RWPE2 (cell line): ENCODE results near the gene DCP1B.

ENCODE experiments used
- ATAC-seq: fragments of 200-7000 bp; cut with Tn5 transposase; 3 replicates; pipeline ENCODE4 v1.9.1; 2021; ENCODE audit warnings: low read depth
- DNase-seq: peaks from one replicate; pipeline ENCODE4 v3.0.0-alpha.2; 2020; ENCODE audit warnings: low spot score
- H3K27ac ChIP-seq: fragments of 450-650 bp; 2 replicates; pipeline ENCODE4 v1.5.1; 2017; ENCODE audit warnings: mild to moderate bottlenecking; ENCODE audit not compliant: poor library complexity, severe bottlenecking
- H3K27me3 ChIP-seq: fragments of 250-450 bp; sonication (Bioruptor Pico); 2 replicates; pipeline ENCODE4 v1.5.1; 2021; ENCODE audit warnings: mild to moderate bottlenecking, moderate library complexity; ENCODE audit not compliant: insufficient read depth, poor library complexity, severe bottlenecking
- H3K36me3 ChIP-seq: fragments of 250-450 bp; sonication (Bioruptor Pico); 2 replicates; pipeline ENCODE4 v1.5.1; 2020; ENCODE audit warnings: low read depth, mild to moderate bottlenecking, moderate library complexity
- H3K4me1 ChIP-seq: fragments of 250-450 bp; sonication (Bioruptor Pico); 2 replicates; pipeline ENCODE4 v1.5.1; 2021; ENCODE audit warnings: mild to moderate bottlenecking, moderate library complexity; ENCODE audit not compliant: insufficient read depth, poor library complexity, severe bottlenecking
- H3K4me3 ChIP-seq: fragments of 250-450 bp; sonication (Bioruptor Pico); 2 replicates; pipeline ENCODE4 v1.5.1; 2021; ENCODE audit warnings: mild to moderate bottlenecking, moderate library complexity; ENCODE audit not compliant: severe bottlenecking
- H3K9me3 ChIP-seq: fragments of 250-450 bp; sonication (Bioruptor Pico); 2 replicates; pipeline ENCODE4 v1.5.1; 2021; ENCODE audit warnings: mild to moderate bottlenecking, moderate library complexity; ENCODE audit not compliant: severe bottlenecking
- TF ChIP-seq, protein P1 (sequence below): fragments of 450-650 bp; IDR thresholded peaks from one replicate; pipeline ENCODE4 v1.5.1; 2017; ENCODE audit warnings: mild to moderate bottlenecking, moderate library complexity; ENCODE audit not compliant: poor library complexity, severe bottlenecking

DCP1B gene

GRCh38 chr12:1966561-1967226, 37.6 kb downstream of the DCP1B start:
- Histone ChIP-seq H3K9me3 (no peaks in the 10 kb centered on the region), H3K27me3 (no peaks in the 10 kb centered on the region), H3K36me3 (peaks cover 21% of the 10 kb centered on the region), H3K4me3 (no peak overlapping the region), H3K4me1 (no peaks in the 10 kb centered on the region), H3K27ac (no peak overlapping the region)
- ATAC-seq: no peak
- TF ChIP-seq, protein P1, sequence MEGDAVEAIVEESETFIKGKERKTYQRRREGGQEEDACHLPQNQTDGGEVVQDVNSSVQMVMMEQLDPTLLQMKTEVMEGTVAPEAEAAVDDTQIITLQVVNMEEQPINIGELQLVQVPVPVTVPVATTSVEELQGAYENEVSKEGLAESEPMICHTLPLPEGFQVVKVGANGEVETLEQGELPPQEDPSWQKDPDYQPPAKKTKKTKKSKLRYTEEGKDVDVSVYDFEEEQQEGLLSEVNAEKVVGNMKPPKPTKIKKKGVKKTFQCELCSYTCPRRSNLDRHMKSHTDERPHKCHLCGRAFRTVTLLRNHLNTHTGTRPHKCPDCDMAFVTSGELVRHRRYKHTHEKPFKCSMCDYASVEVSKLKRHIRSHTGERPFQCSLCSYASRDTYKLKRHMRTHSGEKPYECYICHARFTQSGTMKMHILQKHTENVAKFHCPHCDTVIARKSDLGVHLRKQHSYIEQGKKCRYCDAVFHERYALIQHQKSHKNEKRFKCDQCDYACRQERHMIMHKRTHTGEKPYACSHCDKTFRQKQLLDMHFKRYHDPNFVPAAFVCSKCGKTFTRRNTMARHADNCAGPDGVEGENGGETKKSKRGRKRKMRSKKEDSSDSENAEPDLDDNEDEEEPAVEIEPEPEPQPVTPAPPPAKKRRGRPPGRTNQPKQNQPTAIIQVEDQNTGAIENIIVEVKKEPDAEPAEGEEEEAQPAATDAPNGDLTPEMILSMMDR: no peak
- no peak for DNase-seq

DNA sequence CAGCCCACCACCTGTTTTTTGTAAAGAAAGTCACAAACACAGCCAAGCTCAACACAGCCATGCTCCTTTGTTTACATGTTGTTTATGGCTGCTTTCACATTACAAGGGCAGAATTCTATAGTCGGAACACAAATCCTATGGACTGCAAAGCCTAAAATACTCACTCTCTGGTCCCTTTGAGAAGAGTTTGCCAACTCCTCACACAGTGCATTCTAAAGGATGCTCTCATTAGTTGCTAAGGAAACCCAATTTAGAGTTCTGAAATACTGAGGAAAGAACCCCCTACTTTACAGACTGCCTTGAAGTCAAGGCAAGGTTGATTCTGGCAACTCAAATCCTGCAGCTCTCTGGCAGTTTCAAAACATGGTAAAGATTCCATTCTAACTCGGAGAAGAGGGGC, 38.3 kb downstream of the DCP1B start:
- peaks cover 21% of the 10 kb centered on the region for H3K36me3 ChIP-seq

DNA sequence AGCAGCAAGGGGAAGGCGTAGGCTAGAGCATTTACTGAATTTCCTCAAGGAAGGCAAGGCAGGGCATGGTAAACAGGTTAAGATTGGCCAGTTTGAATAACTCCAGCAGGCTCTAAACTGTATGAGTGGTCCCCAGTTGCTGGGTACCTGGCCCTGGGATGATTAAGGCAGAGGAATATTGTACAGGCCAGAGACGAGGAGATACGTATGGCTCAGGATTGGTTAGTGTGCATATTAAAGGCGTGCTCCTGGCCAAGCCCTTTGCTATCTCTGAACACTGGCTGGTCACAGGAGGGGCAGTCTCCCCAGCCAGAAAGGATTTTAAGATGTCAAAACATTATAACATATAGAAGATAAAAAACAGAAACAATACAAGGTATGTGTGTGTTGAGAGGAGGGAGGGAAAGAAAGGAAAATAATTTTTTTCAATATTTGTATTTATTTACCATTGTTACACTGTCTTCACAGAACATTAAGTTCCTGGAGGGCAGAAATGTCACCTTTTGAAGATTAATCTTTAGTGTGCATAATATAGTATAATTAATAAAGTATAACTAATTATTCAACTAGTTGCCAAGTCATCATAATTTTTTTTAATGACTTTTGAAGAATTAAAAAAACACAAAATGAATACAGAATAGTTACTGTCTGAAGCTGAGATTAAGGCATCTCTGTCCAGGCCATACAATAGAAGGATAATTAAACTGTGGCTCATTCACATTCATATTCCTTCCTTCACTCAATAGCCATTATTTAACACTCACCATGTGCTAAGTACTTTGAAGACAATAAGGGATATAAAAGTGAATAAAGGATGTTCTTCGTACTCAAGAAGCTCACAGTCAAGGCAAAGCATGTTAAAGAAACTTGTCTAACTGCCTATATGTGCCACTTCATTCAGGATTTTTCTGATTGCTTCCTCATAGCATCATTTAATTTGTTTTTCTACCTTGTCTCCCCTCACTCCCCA, 41.9 kb downstream of the DCP1B start:
- TF ChIP-seq, protein P1: no peak
- Histone ChIP-seq H3K4me3 (no peak overlapping the region), H3K27ac (no peak overlapping the region), H3K4me1 (no peaks in the 10 kb centered on the region), H3K27me3 (no peaks in the 10 kb centered on the region), H3K9me3 (no peaks in the 10 kb centered on the region), H3K36me3 (peaks cover 21% of the 10 kb centered on the region)
- DNase-seq (no peak), ATAC-seq (no peak)

More for the DNA sequence above, 38.3 kb downstream of the DCP1B start:
- no peaks in the 10 kb centered on the region for H3K27me3 ChIP-seq
- DNase-seq (no peak), ATAC-seq (no peak)
- TF ChIP-seq, protein P1: no peak
- H3K4me3 ChIP-seq: no peak overlapping the region
- no peaks in the 10 kb centered on the region for H3K4me1 ChIP-seq
- H3K9me3 ChIP-seq: no peaks in the 10 kb centered on the region
- H3K27ac ChIP-seq: no peak overlapping the region

DNA sequence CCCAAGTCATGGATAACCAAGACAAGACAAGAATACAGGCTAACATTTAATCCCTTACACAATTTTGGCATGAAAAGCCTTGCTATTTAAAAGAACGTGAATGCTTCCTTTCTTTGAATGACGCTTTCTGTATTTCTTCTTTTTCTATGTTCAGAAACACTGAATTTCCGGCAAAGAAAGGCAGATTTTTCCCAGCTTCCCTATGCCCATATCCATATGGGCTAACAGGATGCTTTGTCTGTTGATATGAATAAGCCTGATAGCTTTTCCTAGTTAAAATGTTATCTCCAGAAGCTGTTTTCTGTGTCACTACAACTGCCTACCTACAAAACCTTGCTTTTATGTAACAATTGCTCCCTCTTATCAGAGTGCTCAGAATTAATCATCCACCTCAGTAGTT, 47.5 kb downstream of the DCP1B start:
- Histone ChIP-seq H3K9me3 (no peaks in the 10 kb centered on the region), H3K36me3 (no peaks in the 10 kb centered on the region), H3K4me3 (no peak overlapping the region), H3K27me3 (no peaks in the 10 kb centered on the region), H3K27ac (no peak overlapping the region), H3K4me1 (no peaks in the 10 kb centered on the region)
- DNase-seq: no peak
- no peak for ATAC-seq
- TF ChIP-seq, protein P1: no peak
